GM23338 (cell line): Measurements from ENCODE around the gene KCNMA1. TPM values are rescaled to one million over a fixed set of nuclear protein-coding genes. Genes with fewer than 3 reads are reported as not detected.

Experiments used
- ATAC-seq: fragments of 200-7000 bp; cut with Tn5 transposase; 3 replicates; pipeline ENCODE4 v1.9.1; 2020
- DNase-seq: peaks from one replicate; pipeline ENCODE4 v3.0.0-alpha.2; 2015; ENCODE audit warnings: low spot score
- H2AFZ ChIP-seq: fragments of 200-600 bp; sonication (generic); 2 replicates; pipeline ENCODE4 v1.8.0; 2016; ENCODE audit warnings: antibody characterized with exemption, mild to moderate bottlenecking, moderate library complexity
- H3F3A ChIP-seq: fragments of 200-600 bp; sonication (generic); replicated peaks from 2 replicates; pipeline ENCODE4 v1.8.0; 2017; ENCODE audit warnings: antibody characterized with exemption, mixed run types, low read depth
- H3K27ac ChIP-seq: fragments of 200-600 bp; sonication (generic); 2 replicates; pipeline ENCODE4 v1.6.1; 2016; ENCODE audit warnings: low read depth
- H3K27me3 ChIP-seq: fragments of 200-600 bp; sonication (generic); 2 replicates; pipeline ENCODE4 v1.8.0; 2016; ENCODE audit warnings: mild to moderate bottlenecking, mixed run types, moderate library complexity; ENCODE audit not compliant: insufficient read depth
- H3K36me3 ChIP-seq: fragments of 200-600 bp; sonication (generic); 2 replicates; pipeline ENCODE4 v1.8.0; 2016; ENCODE audit warnings: mild to moderate bottlenecking; ENCODE audit not compliant: insufficient read depth
- H3K4me1 ChIP-seq: fragments of 200-600 bp; sonication (generic); 2 replicates; pipeline ENCODE4 v1.8.0; 2016; ENCODE audit warnings: mild to moderate bottlenecking, moderate library complexity; ENCODE audit not compliant: insufficient read depth
- H3K4me2 ChIP-seq: fragments of 200-600 bp; sonication (generic); 2 replicates; pipeline ENCODE4 v1.7.1; 2017; ENCODE audit warnings: mixed run types
- H3K4me3 ChIP-seq: fragments of 200-600 bp; sonication (generic); 2 replicates; pipeline ENCODE4 v1.6.1; 2016; ENCODE audit warnings: mixed run types
- H3K79me2 ChIP-seq: fragments of 200-600 bp; sonication (generic); replicated peaks from 2 replicates; pipeline ENCODE4 v1.8.0; 2017; ENCODE audit warnings: mild to moderate bottlenecking; ENCODE audit not compliant: insufficient read depth
- H3K9me2 ChIP-seq: fragments of 200-600 bp; sonication (generic); 2 replicates; pipeline ENCODE4 v1.8.0; 2017; ENCODE audit not compliant: insufficient read depth
- H4K20me1 ChIP-seq: fragments of 200-600 bp; sonication (generic); replicated peaks from 2 replicates; pipeline ENCODE4 v1.8.0; 2017; ENCODE audit warnings: mild to moderate bottlenecking; ENCODE audit not compliant: insufficient read depth
- H3K27ac Mint-ChIP-seq: 2 replicates; pipeline ENCODE4 v1.8.0; 2020; ENCODE audit warnings: inconsistent platforms, mild to moderate bottlenecking, moderate library complexity, mixed read lengths
- H3K27me3 Mint-ChIP-seq: 3 replicates; pipeline ENCODE4 v1.8.0; 2022; ENCODE audit warnings: low read depth, mild to moderate bottlenecking, moderate library complexity, mixed read lengths, inconsistent platforms; ENCODE audit not compliant: insufficient read depth, poor library complexity
- H3K36me3 Mint-ChIP-seq: 3 replicates; pipeline ENCODE4 v1.8.0; 2021; ENCODE audit warnings: low read depth, mild to moderate bottlenecking, inconsistent platforms, moderate library complexity, mixed read lengths
- H3K4me1 Mint-ChIP-seq: 3 replicates; pipeline ENCODE4 v1.8.0; 2020; ENCODE audit warnings: mild to moderate bottlenecking, inconsistent platforms, mixed read lengths
- H3K4me3 Mint-ChIP-seq: 3 replicates; pipeline ENCODE4 v1.8.0; 2021; ENCODE audit warnings: moderate library complexity, mild to moderate bottlenecking, inconsistent platforms, mixed read lengths
- H3K9me3 Mint-ChIP-seq: 3 replicates; pipeline ENCODE4 v1.8.0; 2020; ENCODE audit warnings: moderate library complexity, mild to moderate bottlenecking, inconsistent platforms, mixed read lengths
- CREB1 ChIP-seq: fragments of 250-450 bp; sonication (Bioruptor Pico); IDR thresholded peaks from 2 replicates; pipeline ENCODE4 v1.5.0; 2020; ENCODE audit warnings: low read depth, mild to moderate bottlenecking, moderate library complexity
- CTCF ChIP-seq, 2 experiments: fragments of 200-600 bp in 1 of 2; sonication (generic) in 1 of 2; conservative IDR thresholded peaks; 2 replicates each; pipeline versions ENCODE4 v1.5.1 to v1.6.1; 2016 to 2017; ENCODE audit warnings: antibody characterized with exemption in 2 of 2, low read depth in 2 of 2, mild to moderate bottlenecking in 2 of 2, moderate library complexity in 1 of 2
- EZH2 ChIP-seq: fragments of 200-600 bp; sonication (generic); IDR thresholded peaks from one replicate; pipeline ENCODE4 v1.8.0; 2017; ENCODE audit warnings: antibody characterized with exemption, mild to moderate bottlenecking, low read depth; ENCODE audit not compliant: unreplicated experiment
- EZH2phosphoT487 ChIP-seq: fragments of 200-600 bp; sonication (generic); IDR thresholded peaks from one replicate; pipeline ENCODE4 v1.8.1; 2018; ENCODE audit warnings: antibody characterized with exemption; ENCODE audit not compliant: unreplicated experiment
- JUNB ChIP-seq: IDR thresholded peaks from one replicate; pipeline ENCODE4 v1.6.1; 2016; ENCODE audit warnings: antibody characterized with exemption; ENCODE audit not compliant: unreplicated experiment
- NANOG ChIP-seq: IDR thresholded peaks from 2 replicates; pipeline ENCODE4 v1.6.1; 2016; ENCODE audit warnings: antibody characterized with exemption, borderline replicate concordance
- POLR2AphosphoS5 ChIP-seq: IDR thresholded peaks from 2 replicates; pipeline ENCODE4 v1.6.1; 2016; ENCODE audit warnings: antibody characterized with exemption, low read depth
- STAT1 ChIP-seq: IDR thresholded peaks from one replicate; pipeline ENCODE4 v1.6.1; 2016; ENCODE audit warnings: antibody characterized with exemption; ENCODE audit not compliant: unreplicated experiment
- ZNF114 ChIP-seq: fragments of 250-450 bp; sonication (Bioruptor Pico); IDR thresholded peaks from 2 replicates; pipeline ENCODE4 v1.5.0; 2020; ENCODE audit warnings: mild to moderate bottlenecking, moderate library complexity
- ZNF331 ChIP-seq: fragments of 250-450 bp; sonication (Bioruptor Pico); IDR thresholded peaks from 2 replicates; pipeline ENCODE4 v1.5.0; 2020; ENCODE audit warnings: low read depth, mild to moderate bottlenecking, moderate library complexity
- ZNF462 ChIP-seq: fragments of 250-450 bp; sonication (Bioruptor Pico); IDR thresholded peaks from 2 replicates; pipeline ENCODE4 v1.5.0; 2020; ENCODE audit warnings: mild to moderate bottlenecking, moderate library complexity
- polyA plus RNA-seq: library from polyadenylated mRNA; unstranded; fragments of >200 nt; fragmentation: Nextera tagmentation; extraction: Ambion mirVana; gene quantifications from 2 replicates; pipeline ENCODE4 v1.2.1, GENCODE V29; 2016
- total RNA-seq: library from RNA; depleted of rRNA; stranded (reverse); fragments of >200 nt; shearing (Covaris generic); gene quantifications from 2 replicates; pipeline ENCODE4 v1.2.3, GENCODE V29; 2014
- TF ChIP-seq, protein P1 (sequence below): IDR thresholded peaks from 2 replicates; pipeline ENCODE4 v1.6.1; 2016; ENCODE audit warnings: antibody characterized with exemption
- TF ChIP-seq, protein P2 (sequence below): IDR thresholded peaks from one replicate; pipeline ENCODE4 v1.6.1; 2018; ENCODE audit warnings: antibody characterized with exemption; ENCODE audit not compliant: unreplicated experiment

KCNMA1 gene
- total and polyA plus RNA-seq, 2 experiments from 2014 or later, result 8.2 to 9.0 TPM

DNA sequence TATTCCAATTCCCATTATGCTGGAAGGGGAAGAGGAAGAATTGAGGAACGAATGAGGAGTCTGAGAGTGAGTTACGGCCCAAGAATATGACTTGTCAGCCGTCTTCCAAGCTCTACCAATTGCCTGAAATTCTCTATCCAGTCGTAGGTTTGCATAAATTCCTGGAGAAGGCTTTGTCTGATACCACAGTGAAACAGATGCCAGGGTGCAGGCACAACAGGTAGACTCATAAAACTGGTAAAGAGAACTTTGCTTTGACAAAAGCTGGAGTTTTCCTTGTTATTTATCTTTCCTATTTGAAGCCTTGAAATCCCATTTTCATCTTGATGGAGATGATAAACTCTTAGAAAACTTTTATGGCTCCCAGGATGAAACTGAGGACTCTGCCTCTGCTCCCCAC lies 251.2 kb downstream of the KCNMA1 start:
- Mint-ChIP-seq H3K27ac (no peak overlapping the region), H3K4me1 (peaks cover 34% of the 10 kb centered on the region), H3K27me3 (peaks cover 5% of the 10 kb centered on the region), H3K4me3 (no peak overlapping the region), H3K36me3 (no peaks in the 10 kb centered on the region), H3K9me3 (no peaks in the 10 kb centered on the region)
- Histone ChIP-seq H3K79me2 (0 out of 2 replicates have a peak, but pooled peaks cover 3% of the 10 kb centered on the region), H3K4me1 (peaks cover 22% of the 10 kb centered on the region), H3K9me2 (peaks cover 6% of the 10 kb centered on the region; the same call in 1 of the 2 replicates), H3K27ac (no peak overlapping the region), H3K27me3 (no peaks in the 10 kb centered on the region), H4K20me1 (no peaks in the 10 kb centered on the region), H3F3A (no peaks in the 10 kb centered on the region), H3K36me3 (no peaks in the 10 kb centered on the region), H3K4me3 (no peak overlapping the region), H3K4me2 (no peak overlapping the region), H2AFZ (no peak overlapping the region)
- ATAC-seq (no peak), DNase-seq (no peak)
- no peak for TF ChIP-seq CREB1 (CRISPR knock-in tag)
- TF ChIP-seq ZNF114 (CRISPR knock-in tag), result no peak
- no peak for TF ChIP-seq ZNF331 (CRISPR knock-in tag)
- TF ChIP-seq JUNB, result no peak
- TF ChIP-seq, protein P1, sequence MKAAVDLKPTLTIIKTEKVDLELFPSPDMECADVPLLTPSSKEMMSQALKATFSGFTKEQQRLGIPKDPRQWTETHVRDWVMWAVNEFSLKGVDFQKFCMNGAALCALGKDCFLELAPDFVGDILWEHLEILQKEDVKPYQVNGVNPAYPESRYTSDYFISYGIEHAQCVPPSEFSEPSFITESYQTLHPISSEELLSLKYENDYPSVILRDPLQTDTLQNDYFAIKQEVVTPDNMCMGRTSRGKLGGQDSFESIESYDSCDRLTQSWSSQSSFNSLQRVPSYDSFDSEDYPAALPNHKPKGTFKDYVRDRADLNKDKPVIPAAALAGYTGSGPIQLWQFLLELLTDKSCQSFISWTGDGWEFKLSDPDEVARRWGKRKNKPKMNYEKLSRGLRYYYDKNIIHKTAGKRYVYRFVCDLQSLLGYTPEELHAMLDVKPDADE, result no peak
- TF ChIP-seq EZH2phosphoT487, result no peak
- TF ChIP-seq CTCF (conservative IDR thresholded peaks at IDR 0.05; ENCODE audit: low read depth in 2 of 2), result no peak
- TF ChIP-seq ZNF462 (CRISPR knock-in tag), result no peak
- no peak for TF ChIP-seq POLR2AphosphoS5
- TF ChIP-seq, protein P2, sequence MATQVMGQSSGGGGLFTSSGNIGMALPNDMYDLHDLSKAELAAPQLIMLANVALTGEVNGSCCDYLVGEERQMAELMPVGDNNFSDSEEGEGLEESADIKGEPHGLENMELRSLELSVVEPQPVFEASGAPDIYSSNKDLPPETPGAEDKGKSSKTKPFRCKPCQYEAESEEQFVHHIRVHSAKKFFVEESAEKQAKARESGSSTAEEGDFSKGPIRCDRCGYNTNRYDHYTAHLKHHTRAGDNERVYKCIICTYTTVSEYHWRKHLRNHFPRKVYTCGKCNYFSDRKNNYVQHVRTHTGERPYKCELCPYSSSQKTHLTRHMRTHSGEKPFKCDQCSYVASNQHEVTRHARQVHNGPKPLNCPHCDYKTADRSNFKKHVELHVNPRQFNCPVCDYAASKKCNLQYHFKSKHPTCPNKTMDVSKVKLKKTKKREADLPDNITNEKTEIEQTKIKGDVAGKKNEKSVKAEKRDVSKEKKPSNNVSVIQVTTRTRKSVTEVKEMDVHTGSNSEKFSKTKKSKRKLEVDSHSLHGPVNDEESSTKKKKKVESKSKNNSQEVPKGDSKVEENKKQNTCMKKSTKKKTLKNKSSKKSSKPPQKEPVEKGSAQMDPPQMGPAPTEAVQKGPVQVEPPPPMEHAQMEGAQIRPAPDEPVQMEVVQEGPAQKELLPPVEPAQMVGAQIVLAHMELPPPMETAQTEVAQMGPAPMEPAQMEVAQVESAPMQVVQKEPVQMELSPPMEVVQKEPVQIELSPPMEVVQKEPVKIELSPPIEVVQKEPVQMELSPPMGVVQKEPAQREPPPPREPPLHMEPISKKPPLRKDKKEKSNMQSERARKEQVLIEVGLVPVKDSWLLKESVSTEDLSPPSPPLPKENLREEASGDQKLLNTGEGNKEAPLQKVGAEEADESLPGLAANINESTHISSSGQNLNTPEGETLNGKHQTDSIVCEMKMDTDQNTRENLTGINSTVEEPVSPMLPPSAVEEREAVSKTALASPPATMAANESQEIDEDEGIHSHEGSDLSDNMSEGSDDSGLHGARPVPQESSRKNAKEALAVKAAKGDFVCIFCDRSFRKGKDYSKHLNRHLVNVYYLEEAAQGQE, result no peak
- no peak for TF ChIP-seq EZH2
- no peak for TF ChIP-seq NANOG
- no peak for TF ChIP-seq STAT1
